Thoracic aorta (tissue), 2 donors: ENCODE results near the gene IGF2BP3. TPM values are rescaled to one million over a fixed set of nuclear protein-coding genes. Genes with fewer than 3 reads are reported as not detected.

Experiments used
- ATAC-seq: fragments of 150-250 bp; one replicate; pipeline ENCODE4 v1.8.0; 2017; ENCODE audit warnings: low read depth; ENCODE audit not compliant: insufficient number of reproducible peaks, low FRiP score
- DNase-seq: peaks from one replicate; pipeline ENCODE4 v3.0.0-alpha.2; 2020; ENCODE audit warnings: low spot score
- H3K27ac ChIP-seq, 2 donors: fragments of 200-600 bp; sonication (generic); 1 replicate in 1 of 2; 2 replicates in 1 of 2; pipeline ENCODE4 v1.5.1; 2016; ENCODE audit warnings: mild to moderate bottlenecking in 2 of 2, moderate library complexity in 2 of 2
- H3K27me3 ChIP-seq: fragments of 200-600 bp; sonication (generic); replicated peaks from 2 replicates; pipeline ENCODE4 v1.6.0; 2016; ENCODE audit warnings: mild to moderate bottlenecking; ENCODE audit not compliant: insufficient read depth
- H3K36me3 ChIP-seq: fragments of 200-600 bp; sonication (generic); one replicate; pipeline ENCODE4 v1.5.1; 2016
- H3K4me1 ChIP-seq, 2 donors: fragments of 200-600 bp; sonication (generic); 1 replicate in 1 of 2; 2 replicates in 1 of 2; pipeline versions ENCODE4 v1.5.1 to v1.6.0; 2016; ENCODE audit warnings: low read depth in 2 of 2, mild to moderate bottlenecking in 1 of 2; ENCODE audit not compliant: control insufficient read depth in 1 of 2
- H3K4me3 ChIP-seq: fragments of 200-600 bp; sonication (generic); 2 replicates; pipeline ENCODE4 v1.5.1; 2016; ENCODE audit warnings: mild to moderate bottlenecking
- H3K9me3 ChIP-seq: fragments of 200-600 bp; sonication (generic); 2 replicates; pipeline ENCODE4 v1.5.1; 2016
- CTCF ChIP-seq: fragments of 200-600 bp; sonication (generic); IDR thresholded peaks from one replicate; pipeline ENCODE4 v1.5.1; 2019; ENCODE audit warnings: antibody characterized with exemption
- total RNA-seq, 2 donors: library from RNA; depleted of rRNA; stranded (reverse); fragments of >200 nt; gene quantifications; one replicate each; pipeline versions ENCODE4 v1.1.0 to v1.2.3, GENCODE V29; 2016

IGF2BP3 gene
- total RNA-seq, 2 donors from 2014 or later = 0.27 to 8.1 TPM

- H3K27me3 ChIP-seq = no peaks in the 10 kb centered on the region
- no peaks in the 10 kb centered on the region for H3K4me1 ChIP-seq
- ATAC-seq (no peak), DNase-seq (no peak)
- TF ChIP-seq CTCF = no peak
- H3K36me3 ChIP-seq = no peaks in the 10 kb centered on the region
- no peak overlapping the region for H3K27ac ChIP-seq
- H3K9me3 ChIP-seq = no peaks in the 10 kb centered on the region
- no peak overlapping the region for H3K4me3 ChIP-seq
Measured at GRCh38 chr7:23438171-23438570, 32.1 kb downstream of the IGF2BP3 start.

- Histone ChIP-seq H3K36me3 (no peaks in the 10 kb centered on the region), H3K27ac (no peak overlapping the region), H3K27me3 (no peaks in the 10 kb centered on the region), H3K9me3 (no peaks in the 10 kb centered on the region), H3K4me1 (no peaks in the 10 kb centered on the region), H3K4me3 (no peak overlapping the region)
- no peak for TF ChIP-seq CTCF
- no peak for DNase-seq
- no peak for ATAC-seq
Measured at GRCh38 chr7:23434147-23434917, 36.0 kb downstream of the IGF2BP3 start.

DNA sequence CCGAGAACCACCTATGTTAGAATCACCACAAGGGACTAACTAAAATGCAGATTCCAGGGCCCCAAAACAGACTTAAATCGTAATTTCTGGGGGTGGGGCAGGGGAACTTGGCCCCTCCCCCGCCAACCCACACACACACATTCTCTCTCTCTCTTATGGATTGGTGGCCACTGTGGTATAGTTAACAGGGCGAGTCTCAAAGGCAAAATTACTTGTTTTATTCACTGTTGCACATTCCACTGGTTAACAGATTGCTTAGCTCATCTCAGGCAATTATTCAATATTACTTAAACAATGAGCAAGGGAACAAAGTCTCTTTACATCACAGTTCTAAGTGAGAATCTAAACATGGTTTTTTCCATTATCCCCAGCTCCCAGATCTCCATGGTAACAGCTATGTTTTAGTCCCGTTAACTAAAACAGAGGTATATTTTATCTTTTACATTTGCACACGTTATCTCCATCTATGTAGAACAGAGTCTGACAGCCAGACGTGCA lies 38.5 kb downstream of the IGF2BP3 start:
- H3K27ac ChIP-seq = no peak overlapping the region
- no peaks in the 10 kb centered on the region for H3K4me1 ChIP-seq

GRCh38 chr7:23430893-23431259 lies 39.4 kb downstream of the IGF2BP3 start:
- Histone ChIP-seq H3K4me1 (no peaks in the 10 kb centered on the region), H3K36me3 (no peaks in the 10 kb centered on the region), H3K9me3 (no peaks in the 10 kb centered on the region), H3K27me3 (no peaks in the 10 kb centered on the region), H3K27ac (no peak overlapping the region), H3K4me3 (no peak overlapping the region)
- ATAC-seq (no peak), DNase-seq (no peak)
- TF ChIP-seq CTCF = no peak

More for the DNA sequence above, 38.5 kb downstream of the IGF2BP3 start:
- TF ChIP-seq CTCF = no peak
- Histone ChIP-seq H3K9me3 (no peaks in the 10 kb centered on the region), H3K4me3 (no peak overlapping the region), H3K36me3 (no peaks in the 10 kb centered on the region), H3K27me3 (no peaks in the 10 kb centered on the region)
- no peak for ATAC-seq
- DNase-seq = no peak

DNA sequence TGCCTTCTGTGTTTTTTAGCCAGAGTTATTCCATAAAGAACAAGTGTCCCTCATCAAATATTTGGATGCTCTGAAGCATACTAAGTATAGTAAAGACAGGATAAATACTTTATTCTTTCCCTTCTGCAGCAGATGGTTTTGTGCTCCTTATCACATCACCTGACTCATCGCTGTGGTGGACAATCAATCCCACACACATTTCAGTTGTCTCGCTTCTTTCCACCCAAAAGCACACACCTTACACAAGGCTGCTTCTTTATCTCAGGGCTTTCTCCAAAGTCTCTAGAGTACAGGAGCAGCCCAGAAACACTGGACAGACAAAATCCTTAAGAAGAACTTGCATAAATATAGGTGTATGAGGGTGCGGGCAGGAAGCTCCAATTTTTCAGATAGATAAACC lies 43.4 kb downstream of the IGF2BP3 start:
- H3K27me3 ChIP-seq = no peaks in the 10 kb centered on the region
- no peak for ATAC-seq
- TF ChIP-seq CTCF = no peak
- no peak overlapping the region for H3K27ac ChIP-seq
- no peak for DNase-seq
- no peak overlapping the region for H3K4me3 ChIP-seq
- H3K36me3 ChIP-seq = no peaks in the 10 kb centered on the region
- no peaks in the 10 kb centered on the region for H3K9me3 ChIP-seq
- H3K4me1 ChIP-seq = no peaks in the 10 kb centered on the region
